HepG2 (cell line): ENCODE data around the gene ASCC2. TPM values are rescaled to one million over a fixed set of nuclear protein-coding genes. Genes with fewer than 3 reads are reported as not detected.

Experiments
- HNF1A ChIP-seq, 2 experiments: sonication (generic) in 1 of 2; formaldehyde crosslinking in 1 of 2; IDR thresholded peaks; 2 replicates each; pipeline versions ENCODE4 v1.4.0 to v1.6.1; 2016 to 2020; ENCODE audit warnings: borderline replicate concordance in 1 of 2, low read depth in 1 of 2, mild to moderate bottlenecking in 1 of 2, missing genetic modification reagents in 1 of 2
- NFE2 ChIP-seq: sonication (generic); formaldehyde crosslinking; IDR thresholded peaks from 2 replicates; pipeline ENCODE4 v1.4.0; 2020; ENCODE audit warnings: missing genetic modification reagents
- POLR2AphosphoS5 ChIP-seq: IDR thresholded peaks from 2 replicates; pipeline ENCODE4 v1.6.1; 2012; ENCODE audit warnings: low read depth, low read length
- TMF1 ChIP-seq: sonication (generic); formaldehyde crosslinking; IDR thresholded peaks from 2 replicates; pipeline ENCODE4 v1.8.1; 2022; ENCODE audit warnings: low read depth, missing genetic modification reagents
- ZNF280B ChIP-seq: sonication (generic); formaldehyde crosslinking; IDR thresholded peaks from 2 replicates; pipeline ENCODE4 v1.5.0; 2020; ENCODE audit warnings: missing genetic modification reagents, mild to moderate bottlenecking, borderline replicate concordance
- ZNF318 ChIP-seq: sonication (generic); formaldehyde crosslinking; IDR thresholded peaks from 2 replicates; pipeline ENCODE4 v1.4.0; 2020; ENCODE audit warnings: mild to moderate bottlenecking, missing genetic modification reagents
- ZNF501 ChIP-seq: sonication (generic); formaldehyde crosslinking; IDR thresholded peaks from 2 replicates; pipeline ENCODE4 v1.5.1; 2020; ENCODE audit warnings: mild to moderate bottlenecking, moderate library complexity, missing genetic modification reagents
- ZNF567 ChIP-seq: sonication (generic); formaldehyde crosslinking; IDR thresholded peaks from 2 replicates; pipeline ENCODE4 v1.8.1; 2023; ENCODE audit warnings: mild to moderate bottlenecking, missing genetic modification reagents, borderline replicate concordance
- ZNF768 ChIP-seq: sonication (generic); formaldehyde crosslinking; IDR thresholded peaks from 2 replicates; pipeline ENCODE4 v1.4.0; 2020; ENCODE audit warnings: missing genetic modification reagents
- polyA plus RNA-seq, 8 experiments: library from polyadenylated mRNA; depleted of rRNA in 3 of 8; stranded (reverse) in 7 of 8; unstranded in 1 of 8; fragments of >200 nt; fragmentation: Illumina TruSeq in 4 of 8; extraction: Trizol in 4 of 8; gene quantifications; 2 replicates each; pipeline versions ENCODE4 v1.2.1 to v1.2.3, GENCODE V29; 2011 to 2016; ENCODE audit warnings: low read depth in 4 of 8, missing spikeins in 1 of 8, mixed read lengths in 1 of 8; ENCODE audit not compliant: insufficient read depth in 1 of 8
- total RNA-seq, 5 experiments: library from RNA; depleted of rRNA; stranded (reverse); fragments of >200 nt; fragmentation: Illumina TruSeq; extraction: Trizol; gene quantifications; 2 replicates each; pipeline ENCODE4 v1.2.3, GENCODE V29; 2016; ENCODE audit warnings: low read depth in 1 of 5

ASCC2 gene
- total and polyA plus RNA-seq, 2 of the 13 experiments (the other 11 are each of a cell fraction or from before 2014, with no cell fraction given): 26.2 to 26.3 TPM

- TF ChIP-seq ZNF318 (CRISPR knock-in tag) (0 out of 2 replicates have a peak, but pooled peaks have one; percentile 43), POLR2AphosphoS5 (peak; percentile 82), ZNF768 (CRISPR knock-in tag) (peak; percentile 53; the same call in 1 of the 2 replicates), HNF1A (IDR thresholded peaks at IDR 0.05; ENCODE audit: low read depth) (no peak), HNF1A (CRISPR knock-in tag; IDR thresholded peaks at IDR 0.05; ENCODE audit: borderline replicate concordance) (peak; percentile 14; the same call in 1 of the 2 replicates), ZNF501 (peak; percentile 52; the same call in 1 of the 2 replicates), TMF1 (CRISPR knock-in tag) (peak; percentile 42; the same call in 1 of the 2 replicates), NFE2 (CRISPR knock-in tag) (no peak), ZNF280B (CRISPR knock-in tag) (peak; percentile 86; the same call in 1 of the 2 replicates), ZNF567 (CRISPR knock-in tag) (0 out of 2 replicates have a peak, but pooled peaks have one; percentile 64)
Observed at GRCh38 chr22:29767171-29768051, 70.7 kb downstream of the ASCC2 start, which contains the start of gene UQCR10 (continued).
